Measurements from ENCODE around the gene NKX3-2.

DNA sequence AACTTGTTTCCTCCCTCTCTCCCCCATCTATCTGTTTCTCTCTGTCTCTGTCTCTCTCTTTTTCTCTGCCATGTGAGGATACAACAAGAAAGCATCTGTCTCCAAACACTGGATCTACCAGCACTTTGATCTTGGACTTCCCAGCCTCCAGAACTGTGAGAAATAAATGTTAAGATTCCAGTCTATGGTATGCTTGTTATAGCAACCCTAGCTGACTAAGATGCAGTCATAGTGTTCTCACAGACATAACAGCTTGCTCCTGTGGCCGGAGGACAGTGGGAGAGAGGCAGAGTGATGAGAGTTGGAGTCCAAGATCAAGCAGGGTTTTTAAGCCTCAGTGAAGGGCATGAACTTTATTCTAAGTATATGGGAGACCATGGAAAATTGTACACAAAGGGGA, 8.8 kb upstream of the NKX3-2 start:
- TF ChIP-seq POLR2AphosphoS5 (IDR thresholded peaks at IDR 0.05; ENCODE audit: low read depth, low read length) (no peak), FOXP2 (optimal IDR thresholded peaks at IDR 0.05; ENCODE audit: borderline replicate concordance, extremely low read depth, extremely low read length, insufficient read depth) (no peak), TAF1 (IDR thresholded peaks at IDR 0.05; ENCODE audit: borderline replicate concordance, insufficient read depth, low read length) (no peak)
